ENCODE data around the gene UBN2. TPM values are rescaled to one million over a fixed set of nuclear protein-coding genes. Genes with fewer than 3 reads are reported as not detected.
A peak's percentile ranks its signal among the peaks of the same experiment; 100 is the strongest.

The UBN2 gene
- total RNA-seq, 6 donors from 2014 or later = 8.1 to 29.3 (median 17.1) TPM

DNA sequence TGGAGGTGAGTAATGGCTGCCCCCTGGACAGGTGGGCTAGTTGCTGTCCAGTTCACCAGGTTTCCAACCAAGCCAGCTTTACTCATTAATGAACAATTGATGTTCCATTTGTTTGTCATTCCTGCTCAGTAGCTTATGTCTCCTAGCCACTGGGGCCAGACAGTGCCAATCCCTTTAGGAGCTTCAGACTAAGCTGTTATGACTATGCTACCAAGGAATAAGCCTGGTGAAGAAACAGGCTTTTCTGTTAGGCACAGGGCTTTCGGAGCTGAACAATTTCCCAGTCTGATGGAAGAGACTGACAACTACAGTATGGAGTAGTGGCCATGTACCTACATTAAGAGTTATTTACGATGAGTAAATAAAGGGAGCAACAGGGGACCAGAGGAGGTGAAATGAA is 108.0 kb downstream of the UBN2 start:
- H3K27me3 ChIP-seq = no peaks in the 10 kb centered on the region
- ATAC-seq (ENCODE audit: low FRiP score in 2 of 2) (no peak), DNase-seq (no peak)
- 98 to 100% methylated on average over 2 of the region's 2 CpGs for WGBS, 2 donors
- H3K9me3 ChIP-seq = peaks cover 0 to 6% (median 0%) of the 10 kb centered on the region in 4 donors
- no peak overlapping the region for H3K4me3 ChIP-seq
- H3K4me1 ChIP-seq = peaks cover 6 to 14% (median 9%) of the 10 kb centered on the region in 4 donors
- no peaks in the 10 kb centered on the region for H3K36me3 ChIP-seq
- no peak overlapping the region for H3K27ac ChIP-seq
- TF ChIP-seq, protein P1, sequence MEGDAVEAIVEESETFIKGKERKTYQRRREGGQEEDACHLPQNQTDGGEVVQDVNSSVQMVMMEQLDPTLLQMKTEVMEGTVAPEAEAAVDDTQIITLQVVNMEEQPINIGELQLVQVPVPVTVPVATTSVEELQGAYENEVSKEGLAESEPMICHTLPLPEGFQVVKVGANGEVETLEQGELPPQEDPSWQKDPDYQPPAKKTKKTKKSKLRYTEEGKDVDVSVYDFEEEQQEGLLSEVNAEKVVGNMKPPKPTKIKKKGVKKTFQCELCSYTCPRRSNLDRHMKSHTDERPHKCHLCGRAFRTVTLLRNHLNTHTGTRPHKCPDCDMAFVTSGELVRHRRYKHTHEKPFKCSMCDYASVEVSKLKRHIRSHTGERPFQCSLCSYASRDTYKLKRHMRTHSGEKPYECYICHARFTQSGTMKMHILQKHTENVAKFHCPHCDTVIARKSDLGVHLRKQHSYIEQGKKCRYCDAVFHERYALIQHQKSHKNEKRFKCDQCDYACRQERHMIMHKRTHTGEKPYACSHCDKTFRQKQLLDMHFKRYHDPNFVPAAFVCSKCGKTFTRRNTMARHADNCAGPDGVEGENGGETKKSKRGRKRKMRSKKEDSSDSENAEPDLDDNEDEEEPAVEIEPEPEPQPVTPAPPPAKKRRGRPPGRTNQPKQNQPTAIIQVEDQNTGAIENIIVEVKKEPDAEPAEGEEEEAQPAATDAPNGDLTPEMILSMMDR (IDR thresholded peaks at IDR 0.05) = no peak

DNA sequence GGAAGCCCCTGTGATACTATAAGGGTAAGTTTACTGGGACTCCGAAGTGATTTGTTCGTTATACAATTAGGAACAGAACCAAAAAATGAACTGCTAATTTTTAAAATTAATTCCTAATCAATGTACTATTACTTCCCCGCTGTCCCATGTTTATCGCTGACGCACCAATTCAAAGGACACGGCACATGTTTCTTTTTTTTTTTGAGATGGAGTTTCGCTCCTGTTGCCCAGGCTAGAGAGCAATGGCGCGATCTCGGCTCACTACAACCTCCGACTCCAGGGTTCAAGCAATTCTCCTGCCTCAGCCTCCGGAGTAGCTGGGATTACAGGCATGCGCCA is 108.6 kb downstream of the UBN2 start:
- Histone ChIP-seq H3K27me3 (no peaks in the 10 kb centered on the region), H3K9me3 (peaks cover 0 to 6% (median 0%) of the 10 kb centered on the region in 4 donors), H3K4me3 (peak overlapping the region in 3 of 4 donors; percentile 61 to 89 (median 76)), H3K27ac (peak overlapping the region; percentile 96 to 100 (median 99)), H3K36me3 (no peaks in the 10 kb centered on the region), H3K4me1 (peaks cover 6 to 14% (median 9%) of the 10 kb centered on the region in 4 donors)
- DNase-seq (no peak), ATAC-seq (ENCODE audit: low FRiP score in 2 of 2) (no peak)
- WGBS, 2 donors = 81 to 82% methylated on average over 13 of the region's 13 CpGs
- TF ChIP-seq POLR2A (IDR thresholded peaks at IDR 0.05) = no peak
- TF ChIP-seq POLR2AphosphoS5 (IDR thresholded peaks at IDR 0.05) = no peak
- TF ChIP-seq, protein P1 (IDR thresholded peaks at IDR 0.05) = no peak
- no peak for TF ChIP-seq EP300 (IDR thresholded peaks at IDR 0.05)

DNA sequence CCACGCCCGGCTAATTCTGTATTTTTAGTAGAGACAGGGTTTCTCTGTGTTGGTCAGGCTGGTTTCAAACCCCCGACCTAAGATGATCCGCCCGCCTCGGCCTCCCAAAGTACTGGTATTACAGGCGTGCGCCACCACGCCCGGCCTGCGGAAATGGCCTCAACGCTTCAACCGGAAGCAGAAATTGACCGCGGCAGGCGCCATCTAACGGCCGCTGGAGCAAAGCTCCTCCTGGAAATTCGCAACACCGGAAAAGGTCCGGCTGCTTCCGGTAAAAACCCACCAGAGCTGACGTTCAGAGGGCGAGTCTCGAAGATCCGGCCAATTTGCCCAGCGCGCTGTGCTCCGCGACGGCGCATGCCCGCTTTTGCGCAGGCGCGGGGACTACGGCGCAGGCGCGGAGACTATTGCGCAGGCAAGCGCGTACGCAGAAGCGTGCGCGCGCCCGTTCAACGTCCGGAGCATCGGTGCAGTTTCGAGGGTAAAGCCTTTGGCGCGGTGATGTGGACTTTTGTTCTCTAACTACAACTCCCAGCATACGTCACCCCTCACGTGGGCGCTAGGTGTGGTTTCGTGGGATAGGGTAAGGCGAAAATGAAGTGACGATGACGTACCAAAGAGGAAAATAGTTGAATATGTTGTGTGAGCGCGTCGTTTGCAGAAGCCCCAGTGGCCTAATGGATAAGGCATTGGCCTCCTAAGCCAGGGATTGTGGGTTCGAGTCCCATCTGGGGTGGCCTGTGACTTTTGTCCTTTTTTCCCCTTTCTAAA is 109.2 kb downstream of the UBN2 start:
- 3 to 4% methylated on average over 25 to 59 of the region's 66 CpGs for WGBS, 2 donors

DNA sequence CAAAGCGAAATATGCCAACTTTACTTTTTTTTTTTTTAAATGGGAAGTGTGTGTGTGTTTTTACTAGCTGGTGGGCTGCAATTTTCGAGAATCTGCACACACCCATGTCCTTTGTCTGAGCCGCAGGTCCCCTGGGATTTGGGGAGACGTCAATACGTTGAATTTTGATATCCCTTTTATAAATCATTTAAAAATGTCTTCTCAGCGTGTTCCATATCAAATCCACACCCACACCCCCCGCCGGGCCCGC is 109.7 kb downstream of the UBN2 start:
- Histone ChIP-seq H3K9me3 (peaks cover 0 to 6% (median 0%) of the 10 kb centered on the region in 4 donors), H3K4me1 (peaks cover 6 to 14% (median 9%) of the 10 kb centered on the region in 4 donors), H3K27ac (peak overlapping the region; percentile 96 to 100 (median 99)), H3K4me3 (peak overlapping the region; percentile 60 to 89 (median 68)), H3K36me3 (peaks cover 0 to under 1% (median 0%) of the 10 kb centered on the region in 4 donors), H3K27me3 (no peaks in the 10 kb centered on the region)
- ATAC-seq (ENCODE audit: low FRiP score in 2 of 2) (peak in 1 of 2 donors; percentile 51), DNase-seq (peak in 1 of 2 donors; percentile 85)
- TF ChIP-seq EP300 (IDR thresholded peaks at IDR 0.05) (no peak), POLR2A (IDR thresholded peaks at IDR 0.05) (no peak), POLR2AphosphoS5 (IDR thresholded peaks at IDR 0.05) (no peak)
- TF ChIP-seq, protein P1 (IDR thresholded peaks at IDR 0.05) = no peak
- WGBS, 2 donors = 0 to 1% methylated on average over 5 to 9 of the region's 9 CpGs

More for the DNA sequence above, 109.2 kb downstream of the UBN2 start:
- H3K36me3 ChIP-seq = no peaks in the 10 kb centered on the region
- ATAC-seq (ENCODE audit: low FRiP score in 2 of 2) = peak; percentile 91 to 96
- no peaks in the 10 kb centered on the region for H3K27me3 ChIP-seq
- H3K9me3 ChIP-seq = peaks cover 0 to 6% (median 0%) of the 10 kb centered on the region in 4 donors
- peak overlapping the region; percentile 60 to 89 (median 68) for H3K4me3 ChIP-seq
- DNase-seq = peak; percentile 98 to 99
- peak overlapping the region; percentile 96 to 100 (median 99) for H3K27ac ChIP-seq
- peaks cover 6 to 14% (median 9%) of the 10 kb centered on the region in 4 donors for H3K4me1 ChIP-seq
- TF ChIP-seq EP300 (IDR thresholded peaks at IDR 0.05) (peak in 1 of 4 donors; percentile 57), POLR2AphosphoS5 (IDR thresholded peaks at IDR 0.05) (peak; percentile 81 to 88), POLR2A (IDR thresholded peaks at IDR 0.05) (peak in 3 of 4 donors; percentile 63 to 71 (median 67))
- TF ChIP-seq, protein P1 (IDR thresholded peaks at IDR 0.05) = peak; percentile 36 to 90 (median 80)

All from upper lobe of left lung (tissue), 6 donors.